Measurements from ENCODE around the gene BCOR.

Gene BCOR

GRCh38 chrX:40111868-40112267 is 14.1 kb upstream of the BCOR start:
- DNase-seq = no peak

GRCh38 chrX:40109288-40110008 is 11.7 kb upstream of the BCOR start:
- no peak for DNase-seq

- peak; percentile 72 for DNase-seq
Observed at GRCh38 chrX:40108959-40109287, 11.2 kb upstream of the BCOR start.

- no peak for DNase-seq
Observed at GRCh38 chrX:40108162-40108958, 10.6 kb upstream of the BCOR start.

GRCh38 chrX:40107291-40108161 is 9.8 kb upstream of the BCOR start:
- DNase-seq = no peak

- DNase-seq = no peak
Observed at GRCh38 chrX:40106676-40107290, 9.0 kb upstream of the BCOR start.

- peak; percentile 74 for DNase-seq
Observed at GRCh38 chrX:40105835-40106675, 8.3 kb upstream of the BCOR start.

- no peak for DNase-seq
Observed at GRCh38 chrX:40104985-40105834, 7.5 kb upstream of the BCOR start.

GRCh38 chrX:40104630-40104984 is 6.8 kb upstream of the BCOR start:
- DNase-seq = no peak

GRCh38 chrX:40103565-40104323 is 6.0 kb upstream of the BCOR start:
- DNase-seq = no peak

GRCh38 chrX:40102393-40103381 is 4.9 kb upstream of the BCOR start:
- DNase-seq = no peak

GRCh38 chrX:40101430-40101802 is 3.7 kb upstream of the BCOR start:
- no peak for DNase-seq

- no peak for DNase-seq
Observed at GRCh38 chrX:40100537-40101429, 3.0 kb upstream of the BCOR start.

- DNase-seq = no peak
Observed at GRCh38 chrX:40100141-40100536, 2.4 kb upstream of the BCOR start.

- DNase-seq = peak; percentile 55
Observed at GRCh38 chrX:40099055-40099958, 1.5 kb upstream of the BCOR start.

- peak; percentile 56 for DNase-seq
Observed at GRCh38 chrX:40098264-40099054, 701 bp upstream of the BCOR start.
